Astrocyte (in vitro differentiated cells and primary cell): Measurements from ENCODE around the gene CLCN7. TPM values are rescaled to one million over a fixed set of nuclear protein-coding genes. Genes with fewer than 3 reads are reported as not detected.

Source experiments
- DNase-seq: peaks from one replicate; pipeline ENCODE4 v3.0.0-alpha.2; 2010; ENCODE audit warnings: low read depth
- FAIRE-seq: peaks from 2 replicates; lab custom pipeline; 2011; peaks lifted over from hg19 to GRCh38; lab: Jason Lieb, UNC
- H2AFZ ChIP-seq: 2 replicates; pipeline ENCODE4 v1.6.0; 2012; ENCODE audit warnings: low read depth, low read length, inconsistent platforms
- H3K27ac ChIP-seq: 2 replicates; pipeline ENCODE4 v1.5.1; 2011; ENCODE audit warnings: low read depth, low read length, inconsistent platforms
- H3K27me3 ChIP-seq: 2 replicates; pipeline ENCODE4 v1.6.0; 2011; ENCODE audit warnings: low read length, inconsistent platforms; ENCODE audit not compliant: insufficient read depth
- H3K36me3 ChIP-seq: 2 replicates; pipeline ENCODE4 v1.5.1; 2011; ENCODE audit warnings: low read length, inconsistent platforms; ENCODE audit not compliant: insufficient read depth
- H3K4me1 ChIP-seq: 2 replicates; pipeline ENCODE4 v1.5.1; 2011; ENCODE audit warnings: low read length, inconsistent platforms; ENCODE audit not compliant: insufficient read depth
- H3K4me2 ChIP-seq: 2 replicates; pipeline ENCODE4 v1.6.0; 2012; ENCODE audit warnings: low read length, inconsistent platforms
- H3K4me3 ChIP-seq: 2 replicates; pipeline ENCODE4 v1.5.1; 2011; ENCODE audit warnings: low read depth, mild to moderate bottlenecking, low read length, inconsistent platforms; ENCODE audit not compliant: insufficient read depth
- H3K79me2 ChIP-seq: 2 replicates; pipeline ENCODE4 v1.6.0; 2012; ENCODE audit warnings: mild to moderate bottlenecking, low read length, inconsistent platforms; ENCODE audit not compliant: insufficient read depth
- H3K9ac ChIP-seq: 2 replicates; pipeline ENCODE4 v1.6.0; 2012; ENCODE audit warnings: mild to moderate bottlenecking, low read length, inconsistent platforms
- H3K9me3 ChIP-seq: 2 replicates; pipeline ENCODE4 v1.5.1; 2012; ENCODE audit warnings: low read depth, mild to moderate bottlenecking, low read length, inconsistent platforms; ENCODE audit not compliant: insufficient read depth
- H4K20me1 ChIP-seq: 2 replicates; pipeline ENCODE4 v1.6.0; 2012; ENCODE audit warnings: low read length, inconsistent platforms; ENCODE audit not compliant: insufficient read depth
- H3K27ac Mint-ChIP-seq: one replicate; pipeline ENCODE4 v1.8.0; 2021; ENCODE audit warnings: mild to moderate bottlenecking, mixed read lengths; ENCODE audit not compliant: unreplicated experiment
- H3K27me3 Mint-ChIP-seq: one replicate; pipeline ENCODE4 v1.8.0; 2021; ENCODE audit warnings: low read depth, mixed read lengths; ENCODE audit not compliant: unreplicated experiment
- H3K36me3 Mint-ChIP-seq: one replicate; pipeline ENCODE4 v1.8.0; 2021; ENCODE audit warnings: low read depth, mixed read lengths; ENCODE audit not compliant: unreplicated experiment
- H3K4me1 Mint-ChIP-seq: one replicate; pipeline ENCODE4 v1.8.0; 2021; ENCODE audit warnings: low read depth, mixed read lengths; ENCODE audit not compliant: unreplicated experiment
- H3K4me3 Mint-ChIP-seq: one replicate; pipeline ENCODE4 v1.8.0; 2021; ENCODE audit warnings: mild to moderate bottlenecking, moderate library complexity, mixed read lengths; ENCODE audit not compliant: unreplicated experiment
- H3K9me3 Mint-ChIP-seq: one replicate; pipeline ENCODE4 v1.8.0; 2021; ENCODE audit warnings: mild to moderate bottlenecking, mixed read lengths; ENCODE audit not compliant: unreplicated experiment
- EZH2 ChIP-seq: IDR thresholded peaks from 2 replicates; pipeline ENCODE4 v1.6.1; 2012; ENCODE audit warnings: mild to moderate bottlenecking, low read length, inconsistent platforms; ENCODE audit not compliant: insufficient read depth
- total RNA-seq: library from RNA; stranded (reverse); gene quantifications from 2 replicates; pipeline ENCODE4 v1.2.1, GENCODE V29; 2021
- TF ChIP-seq, protein P1 (sequence below): IDR thresholded peaks from 2 replicates; pipeline ENCODE4 v1.5.1; 2011; ENCODE audit warnings: low read depth, mild to moderate bottlenecking, inconsistent platforms, low read length, moderate library complexity; ENCODE audit not compliant: insufficient read depth

Gene CLCN7
- total RNA-seq, 1 donor from 2014 or later: 66.7 TPM

DNA sequence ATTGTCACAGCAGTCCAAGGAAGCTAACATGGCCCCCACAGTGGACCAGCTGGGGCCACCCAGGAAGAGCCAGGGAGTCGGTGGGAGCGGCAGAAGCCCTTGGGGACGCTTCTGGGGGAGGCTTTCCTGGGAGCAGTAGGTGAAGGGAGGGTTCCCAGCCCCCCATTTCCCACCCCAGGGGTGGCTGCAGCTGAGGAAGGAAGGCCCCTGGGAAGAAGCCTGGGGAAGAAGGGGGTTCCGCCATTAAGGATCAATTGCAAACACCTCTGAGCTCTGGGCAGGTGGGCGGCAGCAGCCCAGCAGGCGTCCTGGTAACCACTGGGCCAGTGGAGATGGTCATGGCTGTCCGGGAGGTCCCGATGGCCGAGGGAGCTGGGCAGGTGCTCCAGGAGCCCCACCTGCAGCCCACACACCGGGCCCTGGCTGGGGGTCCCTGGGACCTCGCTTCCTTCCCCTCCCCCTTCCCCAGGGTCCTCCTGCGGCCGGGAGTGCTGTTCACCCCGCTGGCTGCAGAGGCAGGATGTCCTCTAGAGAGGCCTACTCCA, 44.5 kb downstream of the CLCN7 start:
- H3K4me1 Mint-ChIP-seq: no peaks in the 10 kb centered on the region
- FAIRE-seq (no peak), DNase-seq (no peak)
- Histone ChIP-seq H3K27ac (no peak overlapping the region), H3K4me2 (no peak overlapping the region), H3K27me3 (no peaks in the 10 kb centered on the region), H2AFZ (no peak overlapping the region), H3K4me3 (no peak overlapping the region), H3K9ac (no peak overlapping the region), H3K9me3 (no peaks in the 10 kb centered on the region), H3K36me3 (no peaks in the 10 kb centered on the region), H3K79me2 (no peaks in the 10 kb centered on the region), H3K4me1 (no peaks in the 10 kb centered on the region), H4K20me1 (no peaks in the 10 kb centered on the region)
- no peak for TF ChIP-seq EZH2
- TF ChIP-seq, protein P1, sequence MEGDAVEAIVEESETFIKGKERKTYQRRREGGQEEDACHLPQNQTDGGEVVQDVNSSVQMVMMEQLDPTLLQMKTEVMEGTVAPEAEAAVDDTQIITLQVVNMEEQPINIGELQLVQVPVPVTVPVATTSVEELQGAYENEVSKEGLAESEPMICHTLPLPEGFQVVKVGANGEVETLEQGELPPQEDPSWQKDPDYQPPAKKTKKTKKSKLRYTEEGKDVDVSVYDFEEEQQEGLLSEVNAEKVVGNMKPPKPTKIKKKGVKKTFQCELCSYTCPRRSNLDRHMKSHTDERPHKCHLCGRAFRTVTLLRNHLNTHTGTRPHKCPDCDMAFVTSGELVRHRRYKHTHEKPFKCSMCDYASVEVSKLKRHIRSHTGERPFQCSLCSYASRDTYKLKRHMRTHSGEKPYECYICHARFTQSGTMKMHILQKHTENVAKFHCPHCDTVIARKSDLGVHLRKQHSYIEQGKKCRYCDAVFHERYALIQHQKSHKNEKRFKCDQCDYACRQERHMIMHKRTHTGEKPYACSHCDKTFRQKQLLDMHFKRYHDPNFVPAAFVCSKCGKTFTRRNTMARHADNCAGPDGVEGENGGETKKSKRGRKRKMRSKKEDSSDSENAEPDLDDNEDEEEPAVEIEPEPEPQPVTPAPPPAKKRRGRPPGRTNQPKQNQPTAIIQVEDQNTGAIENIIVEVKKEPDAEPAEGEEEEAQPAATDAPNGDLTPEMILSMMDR: no peak
- H3K4me3 Mint-ChIP-seq: no peak overlapping the region
- no peaks in the 10 kb centered on the region for H3K36me3 Mint-ChIP-seq
- H3K27me3 Mint-ChIP-seq: peaks cover 7% of the 10 kb centered on the region
- H3K27ac Mint-ChIP-seq: no peak overlapping the region
- H3K9me3 Mint-ChIP-seq: no peaks in the 10 kb centered on the region

DNA sequence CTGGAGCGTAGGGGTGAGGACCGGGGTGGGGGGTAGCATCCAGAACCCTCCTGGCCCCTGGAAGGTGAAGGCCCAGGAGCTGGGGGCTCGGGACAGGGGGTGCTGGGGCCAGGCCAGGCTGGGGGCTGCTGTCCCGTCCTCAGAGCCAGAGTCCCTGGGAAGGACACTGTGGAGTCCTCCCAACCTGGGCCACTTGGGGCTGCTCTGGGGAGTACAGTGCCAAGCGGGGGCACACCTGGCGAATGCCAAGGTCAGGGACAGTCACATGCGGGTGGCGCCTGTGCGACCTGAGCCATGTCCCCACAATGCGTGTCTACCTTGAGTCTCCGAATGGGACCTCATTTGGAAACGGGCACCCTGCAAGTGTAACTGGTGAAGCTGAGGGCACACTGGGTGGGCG, 45.2 kb downstream of the CLCN7 start:
- H3K9me3 Mint-ChIP-seq: no peaks in the 10 kb centered on the region
- DNase-seq (no peak), FAIRE-seq (no peak)
- no peaks in the 10 kb centered on the region for H4K20me1 ChIP-seq
- peaks cover 7% of the 10 kb centered on the region for H3K27me3 Mint-ChIP-seq
- H3K9me3 ChIP-seq: no peaks in the 10 kb centered on the region
- no peak overlapping the region for H3K4me2 ChIP-seq
- no peaks in the 10 kb centered on the region for H3K36me3 ChIP-seq
- H3K27ac Mint-ChIP-seq: no peak overlapping the region
- no peaks in the 10 kb centered on the region for H3K79me2 ChIP-seq
- H3K9ac ChIP-seq: no peak overlapping the region
- H3K4me1 ChIP-seq: no peaks in the 10 kb centered on the region
- H3K27ac ChIP-seq: no peak overlapping the region
- no peak for TF ChIP-seq EZH2
- TF ChIP-seq, protein P1: no peak
- H3K27me3 ChIP-seq: no peaks in the 10 kb centered on the region
- H3K4me3 Mint-ChIP-seq: no peak overlapping the region
- H3K4me3 ChIP-seq: no peak overlapping the region
- no peak overlapping the region for H2AFZ ChIP-seq
- H3K4me1 Mint-ChIP-seq: no peaks in the 10 kb centered on the region
- no peaks in the 10 kb centered on the region for H3K36me3 Mint-ChIP-seq

GRCh38 chr16:1429012-1429411, 45.8 kb downstream of the CLCN7 start:
- no peak for FAIRE-seq
- TF ChIP-seq EZH2: no peak
- no peaks in the 10 kb centered on the region for H3K79me2 ChIP-seq
- H4K20me1 ChIP-seq: no peaks in the 10 kb centered on the region
- no peak overlapping the region for H2AFZ ChIP-seq
- no peaks in the 10 kb centered on the region for H3K9me3 Mint-ChIP-seq
- no peak overlapping the region for H3K4me3 Mint-ChIP-seq
- no peaks in the 10 kb centered on the region for H3K36me3 ChIP-seq
- H3K27me3 Mint-ChIP-seq: peaks cover 7% of the 10 kb centered on the region
- H3K9me3 ChIP-seq: no peaks in the 10 kb centered on the region
- no peak overlapping the region for H3K27ac ChIP-seq
- H3K4me1 Mint-ChIP-seq: no peaks in the 10 kb centered on the region
- no peaks in the 10 kb centered on the region for H3K4me1 ChIP-seq
- no peak for DNase-seq
- H3K36me3 Mint-ChIP-seq: no peaks in the 10 kb centered on the region
- no peak overlapping the region for H3K9ac ChIP-seq
- H3K27me3 ChIP-seq: no peaks in the 10 kb centered on the region
- H3K4me3 ChIP-seq: no peak overlapping the region
- H3K27ac Mint-ChIP-seq: no peak overlapping the region
- no peak overlapping the region for H3K4me2 ChIP-seq
